Sigmoid colon (tissue), 4 donors: ENCODE data around the gene ECT2.

Experiments
- CTCF ChIP-seq, 4 experiments: fragments of 450-650 bp in 3 of 4; fragments of 200-600 bp in 1 of 4; IDR thresholded peaks; one replicate each; pipeline ENCODE4 v1.5.1; 2016 to 2019; ENCODE audit warnings: antibody characterized with exemption in 4 of 4, mild to moderate bottlenecking in 3 of 4, moderate library complexity in 2 of 4
- POLR2AphosphoS5 ChIP-seq, 4 donors: sonication (generic); formaldehyde crosslinking; IDR thresholded peaks; one replicate each; pipeline ENCODE4 v1.6.1; 2017; ENCODE audit warnings: antibody characterized with exemption in 4 of 4

GRCh38 chr3:172869784-172870518 is 119.4 kb downstream of the ECT2 start:
- TF ChIP-seq CTCF (IDR thresholded peaks at IDR 0.05) (no peak), POLR2AphosphoS5 (IDR thresholded peaks at IDR 0.05) (no peak)
